Stimulated activated naive B cell treated with anti-CD40 and anti-IgM and Interleukin-4, amounts not matched to agents 10 μg/mL and 1 μg/mL and 100 μg/mL, for 72 hours (primary cell): ENCODE measurements around the gene LY6G5C.

Experiments
- ATAC-seq, 2 donors: fragments of 150-1000 bp; cut with Tn5 transposase; replicated peaks; 2 replicates each; pipeline ENCODE4 v1.10.0; 2021; ENCODE audit warnings: moderate library complexity in 1 of 2
- DNase-seq: peaks from one replicate; pipeline ENCODE4 v3.0.0; 2021
- H3K27ac Mint-ChIP-seq: one replicate; pipeline ENCODE4 v1.8.0; 2022; ENCODE audit warnings: mild to moderate bottlenecking, mixed read lengths
- H3K27me3 Mint-ChIP-seq, 2 donors: one replicate each; pipeline ENCODE4 v1.8.0; 2022; ENCODE audit warnings: mixed read lengths in 2 of 2
- H3K36me3 Mint-ChIP-seq, 2 donors: one replicate each; pipeline ENCODE4 v1.8.0; 2022; ENCODE audit warnings: mixed read lengths in 2 of 2, mild to moderate bottlenecking in 1 of 2
- H3K4me1 Mint-ChIP-seq, 2 donors: one replicate each; pipeline ENCODE4 v1.8.0; 2022; ENCODE audit warnings: mixed read lengths in 2 of 2, mild to moderate bottlenecking in 1 of 2
- H3K4me3 Mint-ChIP-seq, 2 donors: one replicate each; pipeline ENCODE4 v1.8.0; 2022; ENCODE audit warnings: mild to moderate bottlenecking in 2 of 2, mixed read lengths in 2 of 2, moderate library complexity in 1 of 2
- H3K9me3 Mint-ChIP-seq, 2 donors: one replicate each; pipeline ENCODE4 v1.8.0; 2022; ENCODE audit warnings: mixed read lengths in 2 of 2, mild to moderate bottlenecking in 1 of 2

Gene LY6G5C

DNA sequence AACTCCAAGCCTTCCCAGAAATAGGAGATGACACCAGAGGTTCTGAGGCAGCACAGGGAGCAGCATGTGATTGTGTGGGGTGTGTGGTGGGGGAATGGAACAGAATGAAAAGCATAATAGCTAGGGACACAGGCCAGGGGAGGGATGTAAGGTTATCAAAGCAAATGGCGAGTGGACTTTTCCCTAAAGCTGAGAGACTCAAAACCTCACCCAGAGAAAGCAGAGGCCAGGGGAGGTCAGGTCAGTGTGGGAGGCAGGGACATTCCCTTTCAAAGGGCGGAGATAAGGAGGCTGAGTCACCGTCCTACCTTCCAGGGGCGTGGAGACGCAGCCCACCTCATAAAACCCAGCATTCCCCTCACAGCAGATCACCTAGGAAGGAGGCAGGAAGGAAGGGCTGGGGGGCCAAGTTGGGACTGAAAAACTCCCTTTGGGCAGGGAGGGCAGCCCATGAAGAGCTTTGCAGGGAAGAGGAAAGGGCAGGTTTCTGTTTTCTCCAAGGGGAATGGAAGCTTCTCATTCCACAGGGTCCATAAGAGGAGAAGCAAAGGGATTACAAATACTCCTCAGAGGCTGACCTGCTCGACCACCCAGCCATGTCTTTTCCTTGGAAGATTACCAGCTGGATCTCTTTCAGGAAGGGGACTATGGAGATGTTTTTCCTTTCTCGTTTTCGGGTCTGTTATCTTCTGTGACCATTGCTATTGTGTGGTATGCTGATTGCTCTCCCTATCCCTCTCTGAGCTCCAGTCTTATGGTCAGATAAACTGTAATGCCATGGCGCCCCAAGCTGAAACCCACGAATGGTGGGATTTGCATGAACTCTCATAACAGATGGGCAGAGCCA lies 9.6 kb upstream of the LY6G5C start:
- H3K27ac Mint-ChIP-seq = peak overlapping the region; percentile 78
- H3K4me1 Mint-ChIP-seq = peaks cover 18 to 23% of the 10 kb centered on the region in 2 donors
- H3K4me3 Mint-ChIP-seq = peak overlapping the region in 1 of 2 donors; percentile 8
- ATAC-seq (peak in 1 of 2 donors; percentile 68), DNase-seq (no peak)
- no peaks in the 10 kb centered on the region for H3K9me3 Mint-ChIP-seq
- H3K36me3 Mint-ChIP-seq = peaks cover 52 to 66% of the 10 kb centered on the region in 2 donors
- H3K27me3 Mint-ChIP-seq = no peaks in the 10 kb centered on the region

DNA sequence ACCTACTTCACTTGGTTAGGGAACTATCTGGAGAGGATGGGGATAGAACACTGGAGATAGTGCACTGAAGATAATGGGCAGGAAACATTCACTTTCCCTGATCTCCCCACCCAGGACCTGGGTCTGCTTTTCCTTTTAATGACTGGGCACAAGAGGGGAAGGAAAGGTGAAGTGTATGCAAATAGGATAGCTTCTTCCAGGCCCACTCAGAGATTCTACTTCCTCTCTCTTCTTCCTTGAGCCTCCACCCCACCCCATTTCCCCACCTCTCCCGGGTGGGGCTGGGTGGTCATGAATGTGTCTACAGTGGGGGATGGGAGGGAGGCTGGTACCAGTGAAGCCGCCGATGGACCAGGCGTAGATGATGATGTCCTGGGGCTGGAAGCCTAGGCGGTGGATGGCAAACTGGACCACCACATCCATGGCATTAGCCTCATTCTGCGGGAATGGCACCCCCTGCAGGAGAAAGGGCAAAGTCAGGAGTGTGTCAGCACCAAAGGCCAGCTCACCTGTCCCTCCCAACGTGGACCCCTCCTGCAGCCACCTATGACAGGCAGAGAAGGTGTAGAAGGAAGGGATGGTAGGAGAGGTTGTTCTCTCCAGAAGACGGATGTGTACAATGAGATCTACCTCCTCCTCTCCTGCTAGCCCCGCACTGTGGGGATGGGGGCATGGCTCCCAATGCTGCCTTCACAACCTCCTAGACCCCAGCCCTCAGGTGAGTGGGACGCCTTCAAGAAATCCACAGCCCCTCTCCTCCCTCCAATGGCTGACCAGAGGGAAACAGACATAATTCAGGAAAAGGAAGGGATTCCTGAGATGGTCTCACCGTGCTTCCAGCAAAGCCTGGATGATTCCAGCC lies 8.6 kb upstream of the LY6G5C start:
- no peak for DNase-seq
- peaks cover 56 to 67% of the 10 kb centered on the region in 2 donors for H3K36me3 Mint-ChIP-seq
- no peak for ATAC-seq

GRCh38 chr6:31687860-31688693 lies 7.2 kb upstream of the LY6G5C start:
- peaks cover 21 to 26% of the 10 kb centered on the region in 2 donors for H3K4me1 Mint-ChIP-seq
- ATAC-seq (no peak), DNase-seq (no peak)
- H3K27ac Mint-ChIP-seq = no peak overlapping the region
- H3K4me3 Mint-ChIP-seq = no peak overlapping the region
- H3K36me3 Mint-ChIP-seq = peaks cover 56 to 67% of the 10 kb centered on the region in 2 donors
- no peaks in the 10 kb centered on the region for H3K9me3 Mint-ChIP-seq
- no peaks in the 10 kb centered on the region for H3K27me3 Mint-ChIP-seq

More for the DNA sequence above, 8.6 kb upstream of the LY6G5C start:
- no peaks in the 10 kb centered on the region for H3K9me3 Mint-ChIP-seq
- H3K27me3 Mint-ChIP-seq = no peaks in the 10 kb centered on the region
- peaks cover 18 to 23% of the 10 kb centered on the region in 2 donors for H3K4me1 Mint-ChIP-seq
- H3K4me3 Mint-ChIP-seq = peak overlapping the region in 1 of 2 donors; percentile 8
- peak overlapping the region; percentile 78 for H3K27ac Mint-ChIP-seq

- DNase-seq = no peak
- H3K36me3 Mint-ChIP-seq = peaks cover 53 to 63% of the 10 kb centered on the region in 2 donors
- peak overlapping the region; percentile 65 for H3K27ac Mint-ChIP-seq
Measured at GRCh38 chr6:31687321-31687720, 6.5 kb upstream of the LY6G5C start.

DNA sequence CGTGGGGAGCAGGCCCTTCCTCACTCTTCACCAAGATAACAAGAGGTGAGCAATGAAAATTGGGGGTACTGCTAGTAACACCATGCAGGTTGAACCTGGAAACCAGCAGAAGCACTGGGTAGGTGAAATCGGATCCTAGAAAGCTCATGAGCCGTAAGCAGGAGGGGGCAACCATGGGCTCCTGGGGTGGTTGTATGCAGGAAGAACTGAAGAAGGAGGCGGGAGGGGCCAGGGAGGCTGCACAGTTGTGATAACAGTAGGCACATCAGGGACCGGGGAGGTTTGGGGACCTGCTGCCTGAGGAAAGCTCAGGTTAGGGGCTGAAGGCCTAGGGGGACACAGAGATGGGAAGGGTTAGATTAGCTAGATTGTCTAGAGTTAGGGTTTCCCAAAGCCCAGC lies 5.6 kb upstream of the LY6G5C start:
- no peak overlapping the region for H3K4me3 Mint-ChIP-seq
- no peak for DNase-seq
- H3K9me3 Mint-ChIP-seq = no peaks in the 10 kb centered on the region
- peaks cover 53 to 59% of the 10 kb centered on the region in 2 donors for H3K36me3 Mint-ChIP-seq
- H3K4me1 Mint-ChIP-seq = peaks cover 24 to 32% of the 10 kb centered on the region in 2 donors
- ATAC-seq = no peak
- H3K27me3 Mint-ChIP-seq = no peaks in the 10 kb centered on the region
- no peak overlapping the region for H3K27ac Mint-ChIP-seq

More at GRCh38 chr6:31687321-31687720, 6.5 kb upstream of the LY6G5C start:
- Mint-ChIP-seq H3K9me3 (no peaks in the 10 kb centered on the region), H3K27me3 (no peaks in the 10 kb centered on the region), H3K4me1 (peaks cover 22 to 29% of the 10 kb centered on the region in 2 donors), H3K4me3 (no peak overlapping the region)
- ATAC-seq = no peak

GRCh38 chr6:31683591-31683990 lies 2.7 kb upstream of the LY6G5C start:
- Mint-ChIP-seq H3K36me3 (peaks cover 32 to 35% of the 10 kb centered on the region in 2 donors), H3K4me1 (peaks cover 18 to 21% of the 10 kb centered on the region in 2 donors), H3K27me3 (no peaks in the 10 kb centered on the region), H3K9me3 (no peaks in the 10 kb centered on the region), H3K4me3 (no peak overlapping the region), H3K27ac (peak overlapping the region; percentile 47)
- DNase-seq (no peak), ATAC-seq (no peak)

GRCh38 chr6:31681135-31681671 lies 336 bp upstream of the LY6G5C start:
- DNase-seq (no peak), ATAC-seq (peak; percentile 41 to 63)
- peaks cover 25 to 30% of the 10 kb centered on the region in 2 donors for H3K4me1 Mint-ChIP-seq
- no peaks in the 10 kb centered on the region for H3K9me3 Mint-ChIP-seq
- peak overlapping the region; percentile 43 for H3K27ac Mint-ChIP-seq
- no peaks in the 10 kb centered on the region for H3K27me3 Mint-ChIP-seq
- peaks cover 18 to 19% of the 10 kb centered on the region in 2 donors for H3K36me3 Mint-ChIP-seq
- H3K4me3 Mint-ChIP-seq = peak overlapping the region; percentile 74 to 83

DNA sequence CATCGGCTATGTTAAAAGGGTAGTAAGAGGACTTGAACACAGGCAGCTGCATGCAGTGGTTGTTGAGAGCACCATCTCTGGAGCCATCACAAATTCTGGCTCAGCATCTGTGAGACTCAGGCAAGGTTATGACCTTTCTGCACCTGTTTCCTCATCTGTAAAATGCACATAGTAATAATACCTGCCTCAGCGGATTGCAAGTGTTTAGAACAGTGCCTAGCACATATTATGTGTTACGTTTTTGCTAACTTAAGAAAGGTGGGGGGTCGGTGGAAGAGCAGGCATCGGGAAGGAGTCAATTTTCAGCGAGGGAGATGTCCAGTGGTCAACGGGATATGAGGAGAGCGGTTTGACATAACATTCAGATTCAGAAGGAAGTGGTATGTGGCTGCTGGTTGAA lies 2.9 kb downstream of the LY6G5C start:
- Mint-ChIP-seq H3K4me1 (peaks cover 22 to 27% of the 10 kb centered on the region in 2 donors), H3K27me3 (no peaks in the 10 kb centered on the region), H3K36me3 (peaks cover 5 to 10% of the 10 kb centered on the region in 2 donors), H3K4me3 (no peak overlapping the region), H3K9me3 (no peaks in the 10 kb centered on the region), H3K27ac (no peak overlapping the region)
- no peak for ATAC-seq
- no peak for DNase-seq

GRCh38 chr6:31676904-31677303 lies 4.0 kb downstream of the LY6G5C start:
- Mint-ChIP-seq H3K27ac (no peak overlapping the region), H3K9me3 (no peaks in the 10 kb centered on the region)

GRCh38 chr6:31676322-31676903 lies 4.5 kb downstream of the LY6G5C start:
- peak; percentile 52 to 58 for ATAC-seq
- peaks cover 14 to 23% of the 10 kb centered on the region in 2 donors for H3K36me3 Mint-ChIP-seq
- peaks cover 20 to 22% of the 10 kb centered on the region in 2 donors for H3K4me1 Mint-ChIP-seq
- H3K4me3 Mint-ChIP-seq = peak overlapping the region in 1 of 2 donors; percentile 30
- no peak for DNase-seq
- H3K27ac Mint-ChIP-seq = peak overlapping the region; percentile 81
- no peaks in the 10 kb centered on the region for H3K27me3 Mint-ChIP-seq
- H3K9me3 Mint-ChIP-seq = no peaks in the 10 kb centered on the region

More at GRCh38 chr6:31676904-31677303, 4.0 kb downstream of the LY6G5C start:
- Mint-ChIP-seq H3K27me3 (no peaks in the 10 kb centered on the region), H3K4me3 (no peak overlapping the region), H3K4me1 (peaks cover 22 to 26% of the 10 kb centered on the region in 2 donors), H3K36me3 (peaks cover 9 to 21% of the 10 kb centered on the region in 2 donors)
- ATAC-seq = no peak
- DNase-seq = no peak

DNA sequence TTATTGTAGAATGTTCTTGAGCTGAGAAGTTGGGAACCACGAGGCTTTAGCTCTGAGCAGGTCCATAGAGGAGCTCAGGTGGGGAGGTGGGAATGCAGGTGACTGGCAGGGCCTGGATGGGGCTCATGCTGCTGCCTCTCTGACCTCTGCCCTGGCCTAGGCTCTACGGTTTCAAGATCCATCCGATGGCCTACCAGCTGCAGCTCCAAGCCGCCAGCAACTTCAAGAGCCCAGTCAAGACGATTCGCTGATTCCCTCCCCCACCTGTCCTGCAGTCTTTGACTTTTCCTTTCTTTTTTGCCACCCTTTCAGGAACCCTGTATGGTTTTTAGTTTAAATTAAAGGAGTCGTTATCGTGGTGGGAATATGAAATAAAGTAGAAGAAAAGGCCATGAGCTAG lies 11.2 kb downstream of the LY6G5C start, which contains the start of gene LY6G5B:
LY6G5B (plus strand) TSS at position 301 of the 400 bp plus-strand sequence. CDS start 975 bp downstream, outside the sequence.
- Mint-ChIP-seq H3K9me3 (no peaks in the 10 kb centered on the region), H3K4me1 (peaks cover 19 to 38% of the 10 kb centered on the region in 2 donors), H3K4me3 (no peak within 1 kb of the TSS), H3K27me3 (no peaks in the 10 kb centered on the region), H3K27ac (peak within 1 kb of the TSS; percentile 14), H3K36me3 (peaks cover 51 to 69% of the 10 kb centered on the region in 2 donors)
- no peak for DNase-seq
- ATAC-seq = no peak

DNA sequence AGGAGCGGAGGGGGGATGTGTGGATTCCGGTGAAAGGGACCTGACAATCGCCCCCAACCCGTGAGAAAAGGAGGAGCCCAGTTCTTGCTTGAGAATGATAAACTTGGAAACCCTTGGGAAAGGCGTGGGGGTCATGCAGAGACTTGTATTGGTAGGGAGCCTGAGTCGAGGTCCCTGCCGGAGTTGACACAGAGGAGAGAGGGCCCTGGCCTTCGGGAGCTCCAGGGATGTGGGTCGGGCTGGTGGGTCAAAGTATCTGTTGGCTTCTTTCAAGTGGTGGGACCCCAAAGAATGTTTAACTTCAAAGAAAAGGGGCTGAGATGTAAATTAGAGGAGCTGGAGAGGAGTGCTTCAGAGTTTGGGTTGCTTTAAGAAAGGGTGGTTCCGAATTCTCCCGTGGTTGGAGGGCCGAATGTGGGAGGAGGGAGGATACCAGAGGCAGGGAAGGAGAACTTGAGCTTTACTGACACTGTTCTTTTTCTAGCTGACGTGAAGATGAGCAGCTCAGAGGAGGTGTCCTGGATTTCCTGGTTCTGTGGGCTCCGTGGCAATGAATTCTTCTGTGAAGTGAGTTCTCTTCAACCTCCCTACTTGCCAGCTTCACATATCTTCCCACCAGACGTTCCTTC lies 14.4 kb downstream of the LY6G5C start:
- Mint-ChIP-seq H3K27ac (peak overlapping the region; percentile 99), H3K4me1 (peaks cover 39 to 70% of the 10 kb centered on the region in 2 donors), H3K27me3 (no peaks in the 10 kb centered on the region), H3K9me3 (no peaks in the 10 kb centered on the region), H3K36me3 (peaks cover 56 to 76% of the 10 kb centered on the region in 2 donors), H3K4me3 (peak overlapping the region; percentile 98)
- no peak for DNase-seq
- ATAC-seq = no peak
